Measurements from ENCODE around the gene PSMB1. TPM values are rescaled to one million over a fixed set of nuclear protein-coding genes. Genes with fewer than 3 reads are reported as not detected.
A peak's percentile ranks its signal among the peaks of the same experiment; 100 is the strongest.
"Not testable (repeated sequence)": the region's sequence is repeated elsewhere in the genome, so short reads cannot be mapped to it uniquely, and the experiment has no call there.

Gene PSMB1
- total RNA-seq, 4 donors from 2014 or later: 227 to 320 (median 275) TPM

GRCh38 chr6:170529839-170530469 lies 23.2 kb downstream of the PSMB1 start:
- Histone ChIP-seq H3K9me3 (no peaks in the 10 kb centered on the region), H3K27me3 (no peaks in the 10 kb centered on the region), H3K36me3 (peaks cover 11 to 16% of the 10 kb centered on the region in 2 donors), H3K27ac (no peak overlapping the region), H3K4me1 (no peaks in the 10 kb centered on the region), H3K4me3 (replicated peaks in 1 of 3) (no peak overlapping the region)
- TF ChIP-seq CTCF (IDR thresholded peaks at IDR 0.05) (peak; percentile 68 to 91 (median 82)), POLR2A (IDR thresholded peaks at IDR 0.05) (no peak)
- 46 to 52% methylated on average over 5 of the region's 5 CpGs for WGBS, 2 donors
- intact Hi-C loops (cut with DNase I): loop anchor here (5.0 to 10.0 kb wide), 2 partner anchors 575 to 698 kb away; no protein-coding TSS in a partner anchor
- DNase-seq: peak; percentile 80 to 83

GRCh38 chr6:170527995-170528394 lies 25.1 kb downstream of the PSMB1 start:
- H3K4me1 ChIP-seq; H3K27me3 ChIP-seq; H3K4me3 ChIP-seq (replicated peaks in 1 of 3); H3K9me3 ChIP-seq; H3K36me3 ChIP-seq; H3K27ac ChIP-seq; DNase-seq: not testable (repeated sequence)
- WGBS, 2 donors: 92 to 95% methylated on average over 5 of the region's 5 CpGs
- intact Hi-C loops (cut with DNase I): loop anchor here (10.0 kb wide), 1 partner anchor 573 kb away; no protein-coding TSS in a partner anchor

- Histone ChIP-seq H3K27ac (no peak overlapping the region), H3K9me3 (no peaks in the 10 kb centered on the region), H3K27me3 (no peaks in the 10 kb centered on the region), H3K36me3 (no peaks in the 10 kb centered on the region), H3K4me3 (replicated peaks in 1 of 3) (no peak overlapping the region), H3K4me1 (no peaks in the 10 kb centered on the region)
- intact Hi-C loops (cut with DNase I): loop anchor here (10.0 kb wide), 1 partner anchor 571 kb away; no protein-coding TSS in a partner anchor
- TF ChIP-seq POLR2A (IDR thresholded peaks at IDR 0.05) (no peak), CTCF (IDR thresholded peaks at IDR 0.05) (no peak)
- no peak for DNase-seq
- 75% methylated on average over 7 of the region's 7 CpGs for WGBS, 2 donors
These were observed 27.3 kb downstream of the PSMB1 start for GRCh38 chr6:170525795-170526194.

GRCh38 chr6:170524172-170524502 lies 29.0 kb downstream of the PSMB1 start:
- H3K36me3 ChIP-seq: no peaks in the 10 kb centered on the region
- no peak overlapping the region for H3K4me3 ChIP-seq (replicated peaks in 1 of 3)
- H3K4me1 ChIP-seq: no peaks in the 10 kb centered on the region
- no peak overlapping the region for H3K27ac ChIP-seq
- no peak for DNase-seq
- intact Hi-C loops (cut with DNase I): loop anchor here (10.0 kb wide), 1 partner anchor 569 kb away; no protein-coding TSS in a partner anchor
- TF ChIP-seq CTCF (IDR thresholded peaks at IDR 0.05) (no peak), POLR2A (IDR thresholded peaks at IDR 0.05) (no peak)
- H3K9me3 ChIP-seq: no peaks in the 10 kb centered on the region
- H3K27me3 ChIP-seq: no peaks in the 10 kb centered on the region
- WGBS, 2 donors: 78 to 90% methylated on average over 4 to 5 of the region's 5 CpGs

- WGBS, 2 donors: 73 to 79% methylated on average over 8 to 9 of the region's 9 CpGs
- intact Hi-C loops (cut with DNase I): loop anchor here (10.0 kb wide), 1 partner anchor 569 kb away; no protein-coding TSS in a partner anchor
- H3K4me1 ChIP-seq: no peaks in the 10 kb centered on the region
- no peak overlapping the region for H3K27ac ChIP-seq
- no peaks in the 10 kb centered on the region for H3K9me3 ChIP-seq
- H3K36me3 ChIP-seq: no peaks in the 10 kb centered on the region
- TF ChIP-seq CTCF (IDR thresholded peaks at IDR 0.05) (no peak), POLR2A (IDR thresholded peaks at IDR 0.05) (no peak)
- H3K4me3 ChIP-seq (replicated peaks in 1 of 3): no peak overlapping the region
- no peak for DNase-seq
- H3K27me3 ChIP-seq: no peaks in the 10 kb centered on the region
These were observed 29.6 kb downstream of the PSMB1 start for GRCh38 chr6:170523256-170524171.
